ENCODE results near the gene PTCH1.

PTCH1 gene

GRCh38 chr9:95516734-95517558 lies at the start of gene PTCH1:
Gene PTCH1 (minus strand): TSS chr9:95516971.
- DNase-seq = no peak

DNA sequence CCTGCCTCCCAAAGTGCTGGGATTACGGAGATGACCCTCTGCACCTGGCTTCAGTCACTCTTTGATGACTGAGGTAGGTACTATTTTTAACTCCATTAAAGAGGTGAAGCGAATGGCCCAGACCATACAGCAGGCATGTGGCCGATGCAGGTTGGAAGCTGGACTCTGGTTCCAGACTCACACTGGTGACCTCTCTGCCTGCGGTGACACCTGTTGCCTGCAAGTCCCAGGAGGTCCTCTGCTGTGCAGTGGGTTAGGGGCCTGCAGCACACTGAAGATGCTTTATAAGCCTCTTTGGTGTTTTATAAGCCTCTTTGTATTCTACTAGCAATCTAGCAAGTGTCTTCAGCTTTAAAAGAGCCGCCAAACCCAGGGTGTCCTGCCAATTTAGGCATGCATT lies 49.2 kb upstream of the PTCH1 start:
- DNase-seq = no peak

DNA sequence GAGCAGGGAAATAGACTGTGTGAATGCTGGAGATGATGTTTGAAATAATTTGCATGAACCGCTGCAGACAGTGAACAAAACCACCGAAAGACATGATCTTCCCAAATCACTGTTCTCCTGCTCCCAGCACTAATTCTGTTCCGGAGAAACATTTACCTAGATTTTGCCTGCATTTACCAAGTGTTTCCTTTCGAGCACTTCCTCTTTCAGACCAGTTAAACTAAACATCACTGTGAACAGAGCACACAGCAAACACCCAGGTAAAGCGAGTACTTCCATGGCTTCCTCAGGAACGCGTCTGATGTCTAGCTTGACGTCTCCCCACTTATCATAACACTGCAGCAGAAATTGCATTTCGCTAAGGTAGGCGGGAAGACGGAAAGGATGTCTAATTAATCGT lies 45.1 kb upstream of the PTCH1 start:
- no peak for DNase-seq

DNA sequence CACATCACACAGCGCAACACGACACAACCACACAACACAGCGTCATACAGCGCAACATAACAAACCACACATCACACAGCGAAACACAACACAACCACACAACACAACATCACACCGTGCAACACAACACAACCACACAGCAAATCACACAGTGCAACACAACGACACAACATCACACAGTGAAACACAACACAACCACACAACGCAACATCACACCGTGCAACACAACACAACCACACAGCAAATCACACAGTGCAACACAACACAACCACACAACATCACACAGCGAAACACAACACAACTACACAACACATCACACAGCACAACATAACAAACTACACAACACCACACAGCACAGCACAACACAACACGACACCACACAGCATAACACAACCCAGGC lies 40.4 kb upstream of the PTCH1 start:
- DNase-seq = no peak

- no peak for DNase-seq
Observed at GRCh38 chr9:95556521-95556920, 39.8 kb upstream of the PTCH1 start.

DNA sequence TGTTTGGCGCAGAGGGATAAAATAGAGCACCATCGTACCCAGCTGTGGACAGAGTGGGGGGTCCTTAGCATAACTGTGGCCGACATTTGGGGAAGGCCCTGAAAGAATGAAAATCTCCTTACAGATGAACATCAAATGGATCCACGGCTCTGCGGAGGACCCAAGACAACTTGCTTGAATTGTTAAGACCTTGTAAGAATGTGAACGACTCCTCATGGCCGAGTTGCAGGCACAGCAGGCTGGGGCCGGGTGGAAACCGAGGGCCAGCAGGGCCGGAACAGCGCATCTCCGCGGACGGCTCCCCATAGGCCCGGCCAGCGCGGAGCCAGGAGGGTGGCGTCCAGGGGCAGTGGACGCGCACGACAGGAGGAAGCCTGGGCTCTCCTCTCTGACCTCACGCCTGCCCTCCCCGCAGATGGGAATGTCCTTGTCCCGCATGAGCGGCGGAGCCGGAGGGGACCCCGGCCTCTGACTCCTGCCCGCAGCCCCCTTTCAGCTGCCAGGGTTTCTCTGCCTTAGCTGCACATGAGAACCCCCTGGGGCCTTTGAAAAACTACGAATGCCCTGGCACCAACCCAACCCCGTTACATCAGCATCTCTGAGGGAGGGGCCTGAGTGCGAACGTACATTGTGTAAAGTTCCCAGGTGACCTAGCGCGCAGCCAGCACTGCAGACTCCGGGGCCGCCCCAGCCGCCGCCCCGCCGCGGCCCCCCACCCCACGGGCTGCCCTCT lies 36.2 kb upstream of the PTCH1 start:
- no peak for DNase-seq

GRCh38 chr9:95552255-95552654 lies 35.5 kb upstream of the PTCH1 start:
- DNase-seq = no peak

DNA sequence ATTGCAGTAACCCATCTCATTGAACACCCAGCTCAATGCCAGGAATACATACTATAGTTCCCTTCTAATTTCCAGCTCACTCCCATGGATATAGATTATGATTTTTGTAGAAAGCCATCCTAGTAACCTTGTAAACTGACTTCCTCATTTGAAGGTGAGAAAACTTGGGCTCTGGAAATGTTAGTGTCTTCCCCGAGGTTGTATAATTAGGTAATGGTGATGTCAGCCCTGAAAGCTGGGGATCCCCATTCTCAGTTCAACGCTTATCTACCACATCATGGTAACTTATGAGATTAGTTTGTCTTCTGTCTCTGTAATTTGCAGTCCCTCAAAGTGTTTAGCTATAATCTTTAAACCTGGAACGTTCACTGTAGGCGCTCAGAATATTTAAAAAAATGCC lies 34.6 kb upstream of the PTCH1 start:
- no peak for DNase-seq

GRCh38 chr9:95545831-95546567 lies 29.2 kb upstream of the PTCH1 start:
- no peak for DNase-seq

DNA sequence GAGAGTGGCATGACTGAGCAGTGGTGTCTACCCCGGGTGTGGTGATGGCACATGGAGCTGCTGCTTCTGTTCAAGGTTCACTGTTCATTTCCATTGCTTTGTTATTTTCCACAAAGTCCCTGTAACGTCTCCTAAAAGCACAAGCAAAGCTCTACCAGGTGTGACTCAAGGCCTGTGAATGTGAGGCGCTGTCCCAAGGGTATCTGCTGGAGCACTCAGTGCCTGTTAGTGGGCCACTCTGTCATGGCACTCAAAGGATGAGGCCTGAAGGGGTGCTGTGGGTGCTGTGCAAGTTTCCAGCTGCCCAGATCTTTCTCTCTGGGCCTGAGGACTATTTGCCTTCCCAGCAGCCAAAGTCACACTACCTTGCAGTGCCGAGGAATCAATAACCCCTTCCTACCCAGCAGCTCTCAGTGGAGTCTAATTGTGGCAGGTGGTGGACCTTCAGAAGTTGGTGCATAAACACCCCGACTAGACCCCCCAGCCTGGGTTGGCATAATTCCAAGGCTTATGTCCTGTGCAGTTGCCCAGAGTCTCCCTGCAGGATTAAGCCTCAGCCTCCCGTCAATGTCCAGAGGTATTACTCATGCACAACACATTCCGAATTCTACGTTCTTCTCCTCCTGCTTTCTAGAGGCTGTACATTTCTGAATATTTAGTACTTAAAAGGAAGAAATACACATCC lies 17.4 kb upstream of the PTCH1 start:
- no peak for DNase-seq

DNA sequence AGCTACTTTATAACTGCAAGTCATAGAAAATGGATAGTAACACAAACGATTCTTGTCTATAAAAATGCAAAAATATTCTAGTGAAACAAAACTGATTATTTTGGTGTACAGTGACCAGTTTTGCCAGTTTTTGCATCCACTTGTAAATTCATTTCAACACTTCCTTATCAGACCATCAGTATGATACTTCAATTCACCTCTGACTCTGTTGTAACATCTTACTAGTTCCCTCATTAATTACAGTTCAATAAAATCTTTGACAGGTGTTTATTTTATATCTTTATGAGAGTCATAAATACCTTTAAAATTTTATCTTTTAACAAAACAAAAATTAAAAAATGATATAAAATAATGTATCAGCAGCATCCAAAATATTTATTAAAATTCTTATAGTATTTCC lies 13.1 kb upstream of the PTCH1 start:
- DNase-seq = no peak

GRCh38 chr9:95528908-95529502 lies 12.2 kb upstream of the PTCH1 start:
- DNase-seq = no peak

GRCh38 chr9:95522871-95523370 lies 6.2 kb upstream of the PTCH1 start:
- DNase-seq = no peak

DNA sequence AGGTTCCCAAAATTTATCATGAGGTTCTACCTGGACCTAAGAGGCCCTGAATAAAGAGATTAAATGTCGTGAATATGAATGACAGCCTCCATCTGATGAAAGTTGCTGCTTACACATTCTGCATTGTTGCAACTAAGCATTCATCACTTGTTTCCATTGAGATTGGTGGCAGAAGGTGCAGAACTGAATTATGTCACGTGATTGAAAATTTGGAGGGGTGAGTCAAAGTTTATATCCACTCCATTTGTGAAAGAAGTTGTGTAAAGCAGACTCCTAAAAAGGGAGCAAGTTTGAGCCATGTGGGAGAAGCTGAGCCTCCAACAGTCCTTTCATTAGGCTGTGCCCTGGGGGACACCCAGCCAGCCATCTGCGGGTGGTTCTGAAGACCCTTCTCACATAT lies 4.9 kb upstream of the PTCH1 start:
- DNase-seq = no peak

DNA sequence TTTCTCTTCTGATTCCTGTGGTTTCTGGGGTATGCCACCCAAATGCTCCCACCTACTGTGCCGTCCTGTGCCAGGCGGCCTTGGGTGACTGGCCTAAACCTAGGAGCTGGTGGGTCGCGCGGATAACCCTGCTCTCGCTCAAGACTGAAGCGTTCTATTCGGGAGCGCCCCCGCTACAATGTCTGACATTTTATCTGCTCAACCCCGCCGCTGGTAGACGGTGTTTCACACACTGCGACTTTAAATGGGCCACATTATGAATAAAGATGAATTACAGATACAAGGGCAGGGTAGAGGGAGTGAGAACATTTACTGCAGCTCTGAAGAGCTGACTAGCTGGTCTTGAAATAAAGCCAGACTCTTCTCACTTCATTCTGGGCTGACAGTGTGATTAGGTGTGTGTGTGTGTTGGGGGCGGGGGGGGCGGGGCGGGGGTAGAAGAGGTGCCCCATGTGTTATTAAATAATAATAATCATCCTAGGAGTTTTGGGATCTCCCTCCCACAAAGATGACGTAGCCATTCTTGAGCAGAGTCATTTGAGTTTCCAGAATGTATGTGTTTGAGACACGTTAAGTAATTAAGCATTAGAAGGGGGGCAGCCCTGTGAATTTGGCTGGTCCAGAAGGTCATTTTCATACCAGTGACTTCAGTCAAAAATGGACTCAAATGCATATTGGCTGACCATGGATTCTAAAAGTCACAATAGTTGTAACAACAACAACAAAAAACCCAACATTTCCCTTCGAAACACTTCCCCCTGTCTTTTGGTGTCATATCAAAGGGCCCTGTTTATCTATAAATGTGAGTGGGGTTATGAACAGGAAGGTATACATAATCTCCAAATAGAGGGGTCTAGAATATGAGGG lies 1.0 kb upstream of the PTCH1 start:
- no peak for DNase-seq

- DNase-seq = no peak
Observed at GRCh38 chr9:95516221-95516733, 494 bp downstream of the PTCH1 start.

DNA sequence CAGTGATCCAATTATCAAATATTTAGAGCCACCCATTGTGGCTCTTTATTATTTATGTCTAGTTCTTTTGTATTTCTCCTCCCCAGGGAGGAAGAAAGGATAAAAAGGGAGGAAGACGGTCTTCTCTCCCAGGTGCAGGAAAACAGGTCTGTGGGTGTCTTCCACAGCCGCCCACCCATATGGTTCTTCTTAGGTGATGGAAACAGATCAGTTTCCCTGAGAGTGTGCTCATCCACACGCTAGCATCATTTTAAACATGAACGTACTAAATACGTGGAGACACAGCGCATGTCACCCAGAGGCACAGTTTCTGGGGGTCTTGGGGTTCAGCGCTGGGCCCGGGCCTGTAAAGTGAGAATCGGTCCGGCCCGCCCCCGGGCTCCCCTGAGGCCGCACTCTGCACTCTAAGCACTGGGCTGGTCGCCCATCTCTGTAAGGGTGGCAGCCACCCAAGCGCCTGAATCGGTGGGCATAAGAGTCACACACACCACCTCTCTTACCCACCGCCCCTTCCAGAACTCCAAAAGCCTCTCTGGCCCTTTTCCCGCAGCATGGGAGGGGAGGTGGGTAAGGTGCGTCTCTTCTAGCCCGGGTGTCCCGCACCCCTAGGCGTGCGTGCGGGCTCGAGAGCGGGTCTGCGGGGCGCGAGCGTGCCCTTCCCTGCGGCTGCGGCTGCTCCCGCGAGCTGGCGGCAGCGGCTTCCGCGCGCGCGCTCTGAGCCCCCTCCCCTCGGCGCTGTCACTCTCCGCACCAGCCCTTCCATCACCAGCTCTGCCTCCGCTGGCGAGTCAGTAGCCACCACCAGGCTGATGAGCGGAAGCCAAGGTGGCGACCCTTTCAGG lies 1.3 kb downstream of the PTCH1 start:
- DNase-seq = no peak

DNA sequence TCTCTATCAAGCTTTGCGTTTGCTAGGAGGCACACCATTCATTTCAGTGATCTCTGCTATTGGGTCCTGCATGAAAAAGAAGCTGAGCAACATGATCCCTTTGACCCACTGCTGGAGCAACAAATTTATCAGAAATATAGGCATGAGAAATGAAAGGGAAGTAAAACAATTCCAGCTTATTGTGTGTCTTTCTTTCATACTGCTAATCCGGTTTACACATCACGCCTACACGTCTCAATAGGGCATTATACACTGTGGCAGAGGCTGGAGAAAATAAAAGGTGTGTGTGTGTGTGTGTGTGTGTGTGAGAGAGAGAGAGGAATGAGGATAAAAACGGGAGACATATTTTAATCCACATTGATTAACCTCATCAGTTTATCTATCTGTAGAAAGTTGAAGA lies 2.4 kb downstream of the PTCH1 start:
- no peak for DNase-seq

DNA sequence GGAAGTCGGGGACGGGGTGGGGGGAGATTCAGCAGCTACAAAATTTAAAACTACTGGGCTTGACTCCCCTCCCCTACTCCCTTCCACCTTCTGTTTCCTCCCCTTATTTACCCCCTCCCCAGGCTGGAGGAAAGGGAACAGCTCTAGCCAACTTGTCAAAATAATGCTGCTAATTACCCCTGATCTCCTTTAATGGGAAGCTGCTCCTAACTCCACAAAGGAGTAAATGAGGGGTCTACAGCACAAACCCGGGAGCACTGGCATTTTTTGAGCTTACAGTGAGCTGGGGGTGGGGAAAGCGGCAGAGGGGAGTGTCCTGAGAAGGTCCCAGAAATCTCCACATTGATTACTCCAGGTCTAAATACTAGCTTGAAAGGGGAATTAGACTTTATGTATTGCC lies 3.1 kb downstream of the PTCH1 start:
- DNase-seq = no peak

DNA sequence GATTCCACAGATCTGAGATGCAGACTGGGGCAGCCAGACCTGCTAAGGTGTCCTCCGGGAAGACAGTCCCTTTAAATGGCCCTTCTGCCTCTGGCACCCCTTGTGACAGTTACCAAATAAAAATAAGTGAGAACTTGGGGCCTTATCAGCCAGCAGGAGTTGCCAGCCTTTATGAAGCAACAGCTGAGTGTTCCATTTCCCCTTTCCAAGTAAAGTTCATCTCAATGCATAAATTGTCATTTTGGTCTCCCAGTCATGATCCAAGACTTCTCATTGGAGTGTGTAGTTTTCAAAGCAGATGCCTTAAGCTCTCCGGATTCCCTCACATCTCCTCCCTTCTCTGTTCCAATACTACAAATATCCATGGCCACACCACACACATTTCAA lies 4.1 kb downstream of the PTCH1 start:
- DNase-seq = no peak
